ENCODE results near the gene TBC1D10B.

GRCh38 chr16:30350134-30350871 lies 20.0 kb downstream of the TBC1D10B start:
- no peak for TF ChIP-seq CTCF (IDR thresholded peaks at IDR 0.05)
- TF ChIP-seq ZFX (IDR thresholded peaks at IDR 0.05; ENCODE audit: borderline replicate concordance) = no peak

All from 22Rv1 (cell line).